Effector memory CD8-positive, alpha-beta T cell (primary cell): ENCODE measurements around the gene ADAMTS14.
A peak's percentile ranks its signal among the peaks of the same experiment; 100 is the strongest.

Experiments used
- ATAC-seq: fragments of 150-1000 bp; cut with Tn5 transposase; replicated peaks from 2 replicates; pipeline ENCODE4 v1.10.0; 2021; ENCODE audit warnings: mild to moderate bottlenecking, moderate library complexity
- DNase-seq, 3 experiments: peaks; one replicate each; pipeline ENCODE4 v3.0.0; 2021
- H3K27ac Mint-ChIP-seq, 2 donors: one replicate each; pipeline ENCODE4 v1.8.0; 2022; ENCODE audit warnings: mild to moderate bottlenecking in 2 of 2, mixed read lengths in 2 of 2, moderate library complexity in 2 of 2
- H3K27me3 Mint-ChIP-seq, 2 donors: one replicate each; pipeline ENCODE4 v1.8.0; 2022; ENCODE audit warnings: mixed read lengths in 2 of 2
- H3K36me3 Mint-ChIP-seq: one replicate; pipeline ENCODE4 v1.8.0; 2022; ENCODE audit warnings: mild to moderate bottlenecking, moderate library complexity, mixed read lengths; ENCODE audit not compliant: insufficient read depth
- H3K4me1 Mint-ChIP-seq, 2 donors: one replicate each; pipeline ENCODE4 v1.8.0; 2022; ENCODE audit warnings: low read depth in 2 of 2, mixed read lengths in 2 of 2
- H3K4me3 Mint-ChIP-seq, 2 donors: one replicate each; pipeline ENCODE4 v1.8.0; 2022; ENCODE audit warnings: mild to moderate bottlenecking in 2 of 2, mixed read lengths in 2 of 2, moderate library complexity in 2 of 2
- H3K9me3 Mint-ChIP-seq, 2 donors: one replicate each; pipeline ENCODE4 v1.8.0; 2022; ENCODE audit warnings: mixed read lengths in 2 of 2

Gene ADAMTS14

GRCh38 chr10:70649526-70649925 is 22.8 kb upstream of the ADAMTS14 start:
- Mint-ChIP-seq H3K4me1 (peaks cover 0 to 3% of the 10 kb centered on the region in 2 donors), H3K27ac (peak overlapping the region in 1 of 2 donors; percentile 11), H3K9me3 (peaks cover 6 to 8% of the 10 kb centered on the region in 2 donors), H3K36me3 (no peaks in the 10 kb centered on the region), H3K4me3 (no peak overlapping the region), H3K27me3 (no peaks in the 10 kb centered on the region)
- no peak for ATAC-seq
- DNase-seq: no peak

GRCh38 chr10:70650104-70650503 is 22.2 kb upstream of the ADAMTS14 start:
- Mint-ChIP-seq H3K27me3 (no peaks in the 10 kb centered on the region), H3K9me3 (peaks cover 6 to 8% of the 10 kb centered on the region in 2 donors), H3K27ac (no peak overlapping the region), H3K36me3 (no peaks in the 10 kb centered on the region), H3K4me1 (peaks cover 0 to 3% of the 10 kb centered on the region in 2 donors), H3K4me3 (no peak overlapping the region)
- DNase-seq: no peak
- no peak for ATAC-seq

GRCh38 chr10:70650718-70651117 is 21.6 kb upstream of the ADAMTS14 start:
- no peak for ATAC-seq
- H3K4me3 Mint-ChIP-seq: no peak overlapping the region
- H3K9me3 Mint-ChIP-seq: peaks cover 6 to 8% of the 10 kb centered on the region in 2 donors
- H3K27ac Mint-ChIP-seq: no peak overlapping the region
- H3K4me1 Mint-ChIP-seq: peaks cover 0 to 3% of the 10 kb centered on the region in 2 donors
- no peaks in the 10 kb centered on the region for H3K27me3 Mint-ChIP-seq
- no peak for DNase-seq
- no peaks in the 10 kb centered on the region for H3K36me3 Mint-ChIP-seq

DNA sequence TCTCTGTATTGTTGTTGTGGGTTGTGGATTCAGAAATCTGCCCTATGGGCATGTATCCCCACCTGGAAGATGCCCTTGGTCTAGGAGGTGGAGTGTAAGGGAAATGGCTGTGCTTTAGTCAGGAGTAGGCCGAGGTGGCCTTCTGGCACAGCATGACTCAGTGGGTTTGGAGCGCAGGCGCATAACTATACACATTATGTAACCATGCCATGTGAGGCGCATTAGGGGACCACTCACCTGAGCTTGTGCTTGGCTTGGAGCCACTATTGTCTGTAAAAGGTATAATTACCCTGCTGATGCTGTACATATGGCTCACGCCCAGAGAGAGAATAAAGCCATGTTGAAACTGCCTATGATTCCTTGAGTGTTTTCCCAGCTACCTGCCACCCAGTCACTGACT is 20.6 kb upstream of the ADAMTS14 start:
- no peaks in the 10 kb centered on the region for H3K36me3 Mint-ChIP-seq
- H3K27ac Mint-ChIP-seq: no peak overlapping the region
- H3K9me3 Mint-ChIP-seq: peaks cover 6 to 8% of the 10 kb centered on the region in 2 donors
- no peak overlapping the region for H3K4me3 Mint-ChIP-seq
- peaks cover 4 to 6% of the 10 kb centered on the region in 2 donors for H3K4me1 Mint-ChIP-seq
- no peaks in the 10 kb centered on the region for H3K27me3 Mint-ChIP-seq
- no peak for DNase-seq
- ATAC-seq: no peak

GRCh38 chr10:70652761-70653657 is 19.3 kb upstream of the ADAMTS14 start:
- no peak for DNase-seq
- Mint-ChIP-seq H3K4me1 (peaks cover 6 to 9% of the 10 kb centered on the region in 2 donors), H3K27ac (no peak overlapping the region), H3K27me3 (no peaks in the 10 kb centered on the region), H3K36me3 (no peaks in the 10 kb centered on the region), H3K9me3 (peaks cover 6 to 8% of the 10 kb centered on the region in 2 donors), H3K4me3 (no peak overlapping the region)
- no peak for ATAC-seq

DNA sequence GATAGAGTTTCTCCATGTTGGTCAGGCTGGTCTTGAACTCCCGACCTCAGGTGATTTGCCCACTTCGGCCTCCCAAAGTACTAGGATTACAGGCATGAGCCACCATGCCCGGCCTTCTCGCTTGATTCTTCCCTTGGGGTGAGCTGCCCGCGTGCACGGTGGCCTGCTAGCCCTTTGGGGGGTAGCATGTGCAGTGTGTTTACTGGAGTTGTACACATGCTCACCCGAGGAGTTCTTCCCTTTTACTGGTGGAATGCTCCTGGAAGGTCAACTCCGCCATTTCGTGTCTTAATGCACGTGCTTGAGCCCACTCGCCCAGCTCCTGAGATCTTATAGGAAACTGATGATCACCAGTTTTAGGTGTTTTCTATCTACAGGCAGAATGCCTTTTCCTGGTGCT is 17.0 kb upstream of the ADAMTS14 start:
- no peak overlapping the region for H3K4me3 Mint-ChIP-seq
- H3K27me3 Mint-ChIP-seq: no peaks in the 10 kb centered on the region
- H3K9me3 Mint-ChIP-seq: peaks cover 0 to 3% of the 10 kb centered on the region in 2 donors
- ATAC-seq (no peak), DNase-seq (no peak)
- H3K27ac Mint-ChIP-seq: no peak overlapping the region
- peaks cover 2 to 9% of the 10 kb centered on the region in 2 donors for H3K4me1 Mint-ChIP-seq
- no peaks in the 10 kb centered on the region for H3K36me3 Mint-ChIP-seq

DNA sequence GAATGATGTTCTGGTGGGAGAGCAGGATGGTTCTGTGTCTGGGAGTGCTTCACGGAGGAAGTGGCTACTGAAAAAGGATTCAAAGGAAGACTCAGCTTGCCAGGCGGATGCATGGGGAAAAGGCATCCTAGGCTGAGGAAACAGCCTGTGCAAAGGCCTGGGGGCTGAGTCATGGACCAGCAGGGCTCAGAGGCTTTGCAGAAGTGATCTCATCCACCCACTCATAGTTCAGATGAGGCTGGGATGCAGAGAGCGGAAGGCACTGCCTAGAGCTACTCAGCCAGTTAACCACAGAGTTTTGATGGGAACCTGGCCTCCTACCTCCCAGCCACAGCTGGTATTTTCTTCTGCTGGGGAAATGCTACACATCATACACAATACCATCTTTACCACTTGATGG is 15.8 kb upstream of the ADAMTS14 start:
- no peak overlapping the region for H3K27ac Mint-ChIP-seq
- peaks cover 0 to 1% of the 10 kb centered on the region in 2 donors for H3K9me3 Mint-ChIP-seq
- DNase-seq (no peak), ATAC-seq (no peak)
- no peak overlapping the region for H3K4me3 Mint-ChIP-seq
- H3K36me3 Mint-ChIP-seq: no peaks in the 10 kb centered on the region
- H3K4me1 Mint-ChIP-seq: peaks cover 2 to 9% of the 10 kb centered on the region in 2 donors
- H3K27me3 Mint-ChIP-seq: peaks cover 3 to 7% of the 10 kb centered on the region in 2 donors

DNA sequence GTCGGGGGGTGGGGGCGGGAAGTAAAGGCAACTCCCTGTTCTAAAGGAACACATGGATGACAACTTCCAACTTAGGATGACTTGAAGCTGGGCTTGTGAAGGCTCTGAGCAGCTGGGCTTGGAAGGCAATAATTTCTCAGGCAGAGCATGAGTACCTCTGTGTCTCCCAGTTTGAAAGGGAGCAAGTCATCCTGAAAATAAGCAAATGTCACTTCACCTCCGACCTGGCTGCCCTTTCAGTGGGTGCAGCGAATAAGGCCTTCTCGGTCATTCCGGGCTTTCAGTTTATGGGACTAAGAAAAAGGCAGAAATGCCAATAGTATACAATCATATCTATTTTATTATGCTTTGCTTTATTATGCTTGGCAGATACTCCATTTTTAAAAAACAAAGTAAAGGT is 15.3 kb upstream of the ADAMTS14 start:
- DNase-seq: no peak
- Mint-ChIP-seq H3K4me3 (no peak overlapping the region), H3K9me3 (no peaks in the 10 kb centered on the region), H3K36me3 (no peaks in the 10 kb centered on the region), H3K27me3 (peaks cover 8 to 13% of the 10 kb centered on the region in 2 donors), H3K27ac (no peak overlapping the region), H3K4me1 (peaks cover 2 to 13% of the 10 kb centered on the region in 2 donors)
- ATAC-seq: no peak

DNA sequence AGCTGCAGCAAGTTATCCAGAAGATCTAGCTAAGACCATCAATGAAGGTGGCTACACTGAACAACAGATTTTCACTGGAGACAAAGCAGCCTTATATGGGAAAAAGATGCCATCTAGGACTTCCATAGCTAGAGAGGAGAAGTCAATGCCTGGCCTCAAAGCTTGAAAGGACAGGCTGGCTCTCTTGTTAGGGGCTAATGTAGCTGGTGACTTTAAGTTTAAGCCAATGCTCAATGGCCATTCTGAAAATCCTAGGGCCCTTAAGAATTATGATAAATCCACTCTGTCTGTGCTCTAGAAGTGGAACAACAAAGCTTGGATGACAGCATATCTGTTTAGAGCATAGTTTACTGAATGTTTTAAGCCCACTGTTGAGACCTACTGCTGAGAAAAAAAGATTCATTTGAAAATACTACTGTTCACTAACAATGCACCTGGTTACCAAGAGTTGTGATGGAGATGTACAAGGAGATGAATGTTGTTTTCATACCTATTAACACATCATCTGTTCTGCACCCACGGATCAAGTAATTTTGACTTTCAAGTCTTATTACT is 13.6 kb upstream of the ADAMTS14 start:
- H3K4me3 Mint-ChIP-seq: no peak overlapping the region
- no peaks in the 10 kb centered on the region for H3K9me3 Mint-ChIP-seq
- no peaks in the 10 kb centered on the region for H3K36me3 Mint-ChIP-seq

DNA sequence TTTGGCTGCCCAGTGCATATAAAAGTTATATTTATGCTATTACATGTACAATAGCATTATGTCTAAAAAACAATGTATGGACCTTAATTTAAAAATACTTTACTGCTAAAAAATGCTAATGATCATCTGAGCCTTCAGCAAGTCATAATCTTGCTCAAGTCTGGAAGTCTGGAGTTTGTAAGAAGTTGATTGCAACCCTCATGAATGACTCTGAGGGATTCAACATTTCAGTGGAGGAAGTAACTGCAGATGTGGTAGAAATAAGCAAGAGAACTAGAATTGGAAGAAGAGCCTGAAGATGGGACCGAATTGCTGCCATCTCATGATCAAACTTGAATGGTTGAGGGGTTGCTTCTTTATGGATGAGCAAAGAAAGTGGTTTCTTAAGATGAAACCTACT is 13.0 kb upstream of the ADAMTS14 start:
- peaks cover 16 to 22% of the 10 kb centered on the region in 2 donors for H3K27me3 Mint-ChIP-seq
- H3K27ac Mint-ChIP-seq: no peak overlapping the region
- DNase-seq: no peak
- no peaks in the 10 kb centered on the region for H3K9me3 Mint-ChIP-seq
- no peak for ATAC-seq
- H3K4me1 Mint-ChIP-seq: peaks cover 2 to 13% of the 10 kb centered on the region in 2 donors
- no peaks in the 10 kb centered on the region for H3K36me3 Mint-ChIP-seq
- H3K4me3 Mint-ChIP-seq: no peak overlapping the region

More for the DNA sequence above, 13.6 kb upstream of the ADAMTS14 start:
- ATAC-seq (no peak), DNase-seq (no peak)
- Mint-ChIP-seq H3K27me3 (peaks cover 16 to 22% of the 10 kb centered on the region in 2 donors), H3K27ac (no peak overlapping the region), H3K4me1 (peaks cover 2 to 13% of the 10 kb centered on the region in 2 donors)

GRCh38 chr10:70660722-70661121 is 11.6 kb upstream of the ADAMTS14 start:
- Mint-ChIP-seq H3K27me3 (peaks cover 16 to 22% of the 10 kb centered on the region in 2 donors), H3K27ac (no peak overlapping the region), H3K4me1 (peaks cover 2 to 13% of the 10 kb centered on the region in 2 donors), H3K36me3 (no peaks in the 10 kb centered on the region), H3K9me3 (no peaks in the 10 kb centered on the region), H3K4me3 (no peak overlapping the region)
- no peak for ATAC-seq
- DNase-seq: no peak

GRCh38 chr10:70661623-70662361 is 10.5 kb upstream of the ADAMTS14 start:
- Mint-ChIP-seq H3K4me1 (peaks cover 0 to 6% of the 10 kb centered on the region in 2 donors), H3K4me3 (no peak overlapping the region), H3K36me3 (no peaks in the 10 kb centered on the region), H3K27ac (no peak overlapping the region), H3K9me3 (no peaks in the 10 kb centered on the region), H3K27me3 (peaks cover 16 to 22% of the 10 kb centered on the region in 2 donors)
- ATAC-seq (no peak), DNase-seq (no peak)

- H3K4me1 Mint-ChIP-seq: peaks cover 0 to 9% of the 10 kb centered on the region in 2 donors
- DNase-seq (no peak), ATAC-seq (no peak)
- H3K27me3 Mint-ChIP-seq: peaks cover 16 to 22% of the 10 kb centered on the region in 2 donors
- H3K4me3 Mint-ChIP-seq: no peak overlapping the region
- H3K9me3 Mint-ChIP-seq: no peaks in the 10 kb centered on the region
- H3K36me3 Mint-ChIP-seq: no peaks in the 10 kb centered on the region
- no peak overlapping the region for H3K27ac Mint-ChIP-seq
These were observed 9.7 kb upstream of the ADAMTS14 start for GRCh38 chr10:70662362-70663220.
